Loucy (cell line): ENCODE measurements around the gene ZNF616.

Experiments used
- H2AFZ ChIP-seq: fragments of 200-600 bp; sonication (generic); 2 replicates; pipeline ENCODE4 v1.6.0; 2016; ENCODE audit warnings: antibody characterized with exemption, mild to moderate bottlenecking, low read length, moderate library complexity
- H3F3A ChIP-seq: fragments of 200-600 bp; 2 replicates; pipeline ENCODE4 v1.6.0; 2016; ENCODE audit warnings: antibody characterized with exemption, low read depth, mild to moderate bottlenecking
- H3K27me3 ChIP-seq: fragments of 200-600 bp; sonication (generic); 2 replicates; pipeline ENCODE4 v1.6.1; 2014; ENCODE audit warnings: low read length, mild to moderate bottlenecking; ENCODE audit not compliant: insufficient read depth, poor library complexity, severe bottlenecking
- H3K36me3 ChIP-seq: fragments of 200-600 bp; sonication (generic); 2 replicates; pipeline ENCODE4 v1.6.1; 2016; ENCODE audit warnings: low read length; ENCODE audit not compliant: insufficient read depth
- H3K4me1 ChIP-seq: fragments of 200-600 bp; sonication (generic); 2 replicates; pipeline ENCODE4 v1.5.1; 2014; ENCODE audit warnings: low read length, mild to moderate bottlenecking; ENCODE audit not compliant: insufficient read depth, poor library complexity, severe bottlenecking
- H3K4me2 ChIP-seq: fragments of 200-600 bp; sonication (generic); 2 replicates; pipeline ENCODE4 v1.6.0; 2014; ENCODE audit warnings: antibody characterized with exemption, low read length, low read depth, mild to moderate bottlenecking; ENCODE audit not compliant: poor library complexity, severe bottlenecking
- H3K4me3 ChIP-seq: fragments of 200-600 bp; sonication (generic); 2 replicates; pipeline ENCODE4 v1.5.1; 2014; ENCODE audit warnings: low read length, mild to moderate bottlenecking, mixed read lengths; ENCODE audit not compliant: poor library complexity, severe bottlenecking
- H3K79me2 ChIP-seq: fragments of 200-600 bp; sonication (generic); 2 replicates; pipeline ENCODE4 v1.6.1; 2014; ENCODE audit warnings: low read length; ENCODE audit not compliant: insufficient read depth
- H3K9ac ChIP-seq: fragments of 200-600 bp; sonication (generic); 2 replicates; pipeline ENCODE4 v1.6.0; 2014; ENCODE audit warnings: mild to moderate bottlenecking, low read depth, low read length, moderate library complexity; ENCODE audit not compliant: poor library complexity, severe bottlenecking
- H3K9me2 ChIP-seq: fragments of 200-600 bp; sonication (generic); replicated peaks from 2 replicates; pipeline ENCODE4 v1.6.1; 2016; ENCODE audit warnings: low read depth, low read length, mixed read lengths
- H3K9me3 ChIP-seq: fragments of 200-600 bp; sonication (generic); 2 replicates; pipeline ENCODE4 v1.6.1; 2014; ENCODE audit warnings: mild to moderate bottlenecking, antibody characterized with exemption, low read length, low read depth; ENCODE audit not compliant: insufficient read depth
- H4K20me1 ChIP-seq: fragments of 200-600 bp; sonication (generic); 2 replicates; pipeline ENCODE4 v1.6.0; 2014; ENCODE audit warnings: antibody characterized with exemption, low read length, mild to moderate bottlenecking; ENCODE audit not compliant: insufficient read depth, poor library complexity, severe bottlenecking
- CTCF ChIP-seq: fragments of 200-600 bp; sonication (generic); conservative IDR thresholded peaks from 2 replicates; pipeline ENCODE4 v1.5.1; 2014; ENCODE audit warnings: mild to moderate bottlenecking, antibody characterized with exemption, low read length
- EZH2phosphoT487 ChIP-seq: fragments of 200-600 bp; IDR thresholded peaks from 2 replicates; pipeline ENCODE4 v1.6.1; 2018; ENCODE audit warnings: antibody characterized with exemption, mild to moderate bottlenecking, moderate library complexity, borderline replicate concordance

Gene ZNF616

GRCh38 chr19:52176574-52176973 lies 36.8 kb upstream of the ZNF616 start:
- no peak for TF ChIP-seq EZH2phosphoT487
- TF ChIP-seq CTCF: no peak

GRCh38 chr19:52172347-52172746 lies 32.6 kb upstream of the ZNF616 start:
- Histone ChIP-seq H4K20me1 (no peaks in the 10 kb centered on the region), H2AFZ (peak overlapping the region; percentile 97), H3K4me2 (peak overlapping the region; percentile 89)

More at GRCh38 chr19:52176574-52176973, 36.8 kb upstream of the ZNF616 start:
- peaks cover 8% of the 10 kb centered on the region for H3K4me1 ChIP-seq
- no peaks in the 10 kb centered on the region for H4K20me1 ChIP-seq
- H2AFZ ChIP-seq: no peak overlapping the region
- no peaks in the 10 kb centered on the region for H3K9me3 ChIP-seq
- no peak overlapping the region for H3K4me3 ChIP-seq
- H3K4me2 ChIP-seq: no peak overlapping the region
- H3K9ac ChIP-seq: no peak overlapping the region
- no peaks in the 10 kb centered on the region for H3K9me2 ChIP-seq
- H3K36me3 ChIP-seq: no peaks in the 10 kb centered on the region
- H3K79me2 ChIP-seq: no peaks in the 10 kb centered on the region
- H3F3A ChIP-seq: no peaks in the 10 kb centered on the region
- no peaks in the 10 kb centered on the region for H3K27me3 ChIP-seq

GRCh38 chr19:52171321-52172169 lies 31.8 kb upstream of the ZNF616 start, which contains the start of gene ZNF836:
TSS of gene ZNF836 (minus strand) at chr19:52171621. CDS start at chr19:52168072, 3,549 bp downstream.
- no peaks in the 10 kb centered on the region for H4K20me1 ChIP-seq
- no peaks in the 10 kb centered on the region for H3K27me3 ChIP-seq
- peak within 1 kb of the TSS; percentile 90 for H3K4me3 ChIP-seq
- H3K36me3 ChIP-seq: peaks cover 3% of the 10 kb centered on the region; the same call in 1 of the 2 replicates
- peak within 1 kb of the TSS; percentile 89 for H3K4me2 ChIP-seq
- H3K9me2 ChIP-seq: no peaks in the 10 kb centered on the region
- H3K4me1 ChIP-seq: peaks cover 22% of the 10 kb centered on the region
- H3K9ac ChIP-seq: peak within 1 kb of the TSS; percentile 86
- H3K9me3 ChIP-seq: no peaks in the 10 kb centered on the region
- TF ChIP-seq CTCF (no peak), EZH2phosphoT487 (no peak)
- peaks cover 13% of the 10 kb centered on the region; the same call in 1 of the 2 replicates for H3K79me2 ChIP-seq
- H3F3A ChIP-seq: peaks cover 2% of the 10 kb centered on the region; the same call in 1 of the 2 replicates
- H2AFZ ChIP-seq: peak within 1 kb of the TSS; percentile 97

More at GRCh38 chr19:52172347-52172746, 32.6 kb upstream of the ZNF616 start:
- peaks cover 22% of the 10 kb centered on the region for H3K4me1 ChIP-seq
- TF ChIP-seq CTCF (no peak), EZH2phosphoT487 (no peak)
- H3F3A ChIP-seq: peaks cover 2% of the 10 kb centered on the region; the same call in 1 of the 2 replicates
- peak overlapping the region; percentile 86 for H3K9ac ChIP-seq
- H3K9me3 ChIP-seq: no peaks in the 10 kb centered on the region
- H3K27me3 ChIP-seq: no peaks in the 10 kb centered on the region
- peak overlapping the region; percentile 90 for H3K4me3 ChIP-seq
- peaks cover 13% of the 10 kb centered on the region; the same call in 1 of the 2 replicates for H3K79me2 ChIP-seq
- H3K36me3 ChIP-seq: peaks cover 3% of the 10 kb centered on the region; the same call in 1 of the 2 replicates
- no peaks in the 10 kb centered on the region for H3K9me2 ChIP-seq
